GM23338 (cell line): ENCODE measurements around the gene PBLD. TPM values are rescaled to one million over a fixed set of nuclear protein-coding genes. Genes with fewer than 3 reads are reported as not detected.

Source experiments
- ATAC-seq: fragments of 200-7000 bp; cut with Tn5 transposase; 3 replicates; pipeline ENCODE4 v1.9.1; 2020
- DNase-seq: peaks from one replicate; pipeline ENCODE4 v3.0.0-alpha.2; 2015; ENCODE audit warnings: low spot score
- H2AFZ ChIP-seq: fragments of 200-600 bp; sonication (generic); 2 replicates; pipeline ENCODE4 v1.8.0; 2016; ENCODE audit warnings: antibody characterized with exemption, mild to moderate bottlenecking, moderate library complexity
- H3F3A ChIP-seq: fragments of 200-600 bp; sonication (generic); replicated peaks from 2 replicates; pipeline ENCODE4 v1.8.0; 2017; ENCODE audit warnings: antibody characterized with exemption, mixed run types, low read depth
- H3K27ac ChIP-seq: fragments of 200-600 bp; sonication (generic); 2 replicates; pipeline ENCODE4 v1.6.1; 2016; ENCODE audit warnings: low read depth
- H3K27me3 ChIP-seq: fragments of 200-600 bp; sonication (generic); 2 replicates; pipeline ENCODE4 v1.8.0; 2016; ENCODE audit warnings: mild to moderate bottlenecking, mixed run types, moderate library complexity; ENCODE audit not compliant: insufficient read depth
- H3K36me3 ChIP-seq: fragments of 200-600 bp; sonication (generic); 2 replicates; pipeline ENCODE4 v1.8.0; 2016; ENCODE audit warnings: mild to moderate bottlenecking; ENCODE audit not compliant: insufficient read depth
- H3K4me1 ChIP-seq: fragments of 200-600 bp; sonication (generic); 2 replicates; pipeline ENCODE4 v1.8.0; 2016; ENCODE audit warnings: mild to moderate bottlenecking, moderate library complexity; ENCODE audit not compliant: insufficient read depth
- H3K4me2 ChIP-seq: fragments of 200-600 bp; sonication (generic); 2 replicates; pipeline ENCODE4 v1.7.1; 2017; ENCODE audit warnings: mixed run types
- H3K4me3 ChIP-seq: fragments of 200-600 bp; sonication (generic); 2 replicates; pipeline ENCODE4 v1.6.1; 2016; ENCODE audit warnings: mixed run types
- H3K79me2 ChIP-seq: fragments of 200-600 bp; sonication (generic); replicated peaks from 2 replicates; pipeline ENCODE4 v1.8.0; 2017; ENCODE audit warnings: mild to moderate bottlenecking; ENCODE audit not compliant: insufficient read depth
- H3K9me2 ChIP-seq: fragments of 200-600 bp; sonication (generic); 2 replicates; pipeline ENCODE4 v1.8.0; 2017; ENCODE audit not compliant: insufficient read depth
- H4K20me1 ChIP-seq: fragments of 200-600 bp; sonication (generic); replicated peaks from 2 replicates; pipeline ENCODE4 v1.8.0; 2017; ENCODE audit warnings: mild to moderate bottlenecking; ENCODE audit not compliant: insufficient read depth
- H3K27ac Mint-ChIP-seq: 2 replicates; pipeline ENCODE4 v1.8.0; 2020; ENCODE audit warnings: inconsistent platforms, mild to moderate bottlenecking, moderate library complexity, mixed read lengths
- H3K27me3 Mint-ChIP-seq: 3 replicates; pipeline ENCODE4 v1.8.0; 2022; ENCODE audit warnings: low read depth, mild to moderate bottlenecking, moderate library complexity, mixed read lengths, inconsistent platforms; ENCODE audit not compliant: insufficient read depth, poor library complexity
- H3K36me3 Mint-ChIP-seq: 3 replicates; pipeline ENCODE4 v1.8.0; 2021; ENCODE audit warnings: low read depth, mild to moderate bottlenecking, inconsistent platforms, moderate library complexity, mixed read lengths
- H3K4me1 Mint-ChIP-seq: 3 replicates; pipeline ENCODE4 v1.8.0; 2020; ENCODE audit warnings: mild to moderate bottlenecking, inconsistent platforms, mixed read lengths
- H3K4me3 Mint-ChIP-seq: 3 replicates; pipeline ENCODE4 v1.8.0; 2021; ENCODE audit warnings: moderate library complexity, mild to moderate bottlenecking, inconsistent platforms, mixed read lengths
- H3K9me3 Mint-ChIP-seq: 3 replicates; pipeline ENCODE4 v1.8.0; 2020; ENCODE audit warnings: moderate library complexity, mild to moderate bottlenecking, inconsistent platforms, mixed read lengths
- EZH2 ChIP-seq: fragments of 200-600 bp; sonication (generic); IDR thresholded peaks from one replicate; pipeline ENCODE4 v1.8.0; 2017; ENCODE audit warnings: antibody characterized with exemption, mild to moderate bottlenecking, low read depth; ENCODE audit not compliant: unreplicated experiment
- EZH2phosphoT487 ChIP-seq: fragments of 200-600 bp; sonication (generic); IDR thresholded peaks from one replicate; pipeline ENCODE4 v1.8.1; 2018; ENCODE audit warnings: antibody characterized with exemption; ENCODE audit not compliant: unreplicated experiment
- JUNB ChIP-seq: IDR thresholded peaks from one replicate; pipeline ENCODE4 v1.6.1; 2016; ENCODE audit warnings: antibody characterized with exemption; ENCODE audit not compliant: unreplicated experiment
- NANOG ChIP-seq: IDR thresholded peaks from 2 replicates; pipeline ENCODE4 v1.6.1; 2016; ENCODE audit warnings: antibody characterized with exemption, borderline replicate concordance
- STAT1 ChIP-seq: IDR thresholded peaks from one replicate; pipeline ENCODE4 v1.6.1; 2016; ENCODE audit warnings: antibody characterized with exemption; ENCODE audit not compliant: unreplicated experiment
- ZNF114 ChIP-seq: fragments of 250-450 bp; sonication (Bioruptor Pico); IDR thresholded peaks from 2 replicates; pipeline ENCODE4 v1.5.0; 2020; ENCODE audit warnings: mild to moderate bottlenecking, moderate library complexity
- ZNF331 ChIP-seq: fragments of 250-450 bp; sonication (Bioruptor Pico); IDR thresholded peaks from 2 replicates; pipeline ENCODE4 v1.5.0; 2020; ENCODE audit warnings: low read depth, mild to moderate bottlenecking, moderate library complexity
- polyA plus RNA-seq: library from polyadenylated mRNA; unstranded; fragments of >200 nt; fragmentation: Nextera tagmentation; extraction: Ambion mirVana; gene quantifications from 2 replicates; pipeline ENCODE4 v1.2.1, GENCODE V29; 2016
- total RNA-seq: library from RNA; depleted of rRNA; stranded (reverse); fragments of >200 nt; shearing (Covaris generic); gene quantifications from 2 replicates; pipeline ENCODE4 v1.2.3, GENCODE V29; 2014
- TF ChIP-seq, protein P1 (sequence below), 2 experiments: fragments of 200-600 bp in 1 of 2; sonication (generic) in 1 of 2; conservative IDR thresholded peaks; 2 replicates each; pipeline versions ENCODE4 v1.5.1 to v1.6.1; 2016 to 2017; ENCODE audit warnings: antibody characterized with exemption in 2 of 2, low read depth in 2 of 2, mild to moderate bottlenecking in 2 of 2, moderate library complexity in 1 of 2
- TF ChIP-seq, protein P2 (sequence below): IDR thresholded peaks from one replicate; pipeline ENCODE4 v1.6.1; 2018; ENCODE audit warnings: antibody characterized with exemption; ENCODE audit not compliant: unreplicated experiment

The PBLD gene
- total and polyA plus RNA-seq, 2 experiments from 2014 or later = 0.90 to 1.5 TPM

- TF ChIP-seq, protein P1, sequence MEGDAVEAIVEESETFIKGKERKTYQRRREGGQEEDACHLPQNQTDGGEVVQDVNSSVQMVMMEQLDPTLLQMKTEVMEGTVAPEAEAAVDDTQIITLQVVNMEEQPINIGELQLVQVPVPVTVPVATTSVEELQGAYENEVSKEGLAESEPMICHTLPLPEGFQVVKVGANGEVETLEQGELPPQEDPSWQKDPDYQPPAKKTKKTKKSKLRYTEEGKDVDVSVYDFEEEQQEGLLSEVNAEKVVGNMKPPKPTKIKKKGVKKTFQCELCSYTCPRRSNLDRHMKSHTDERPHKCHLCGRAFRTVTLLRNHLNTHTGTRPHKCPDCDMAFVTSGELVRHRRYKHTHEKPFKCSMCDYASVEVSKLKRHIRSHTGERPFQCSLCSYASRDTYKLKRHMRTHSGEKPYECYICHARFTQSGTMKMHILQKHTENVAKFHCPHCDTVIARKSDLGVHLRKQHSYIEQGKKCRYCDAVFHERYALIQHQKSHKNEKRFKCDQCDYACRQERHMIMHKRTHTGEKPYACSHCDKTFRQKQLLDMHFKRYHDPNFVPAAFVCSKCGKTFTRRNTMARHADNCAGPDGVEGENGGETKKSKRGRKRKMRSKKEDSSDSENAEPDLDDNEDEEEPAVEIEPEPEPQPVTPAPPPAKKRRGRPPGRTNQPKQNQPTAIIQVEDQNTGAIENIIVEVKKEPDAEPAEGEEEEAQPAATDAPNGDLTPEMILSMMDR (conservative IDR thresholded peaks at IDR 0.05; ENCODE audit: low read depth in 2 of 2) = no peak
- TF ChIP-seq EZH2phosphoT487 = no peak
- no peak for TF ChIP-seq ZNF331
- no peak for TF ChIP-seq EZH2
- TF ChIP-seq, protein P2, sequence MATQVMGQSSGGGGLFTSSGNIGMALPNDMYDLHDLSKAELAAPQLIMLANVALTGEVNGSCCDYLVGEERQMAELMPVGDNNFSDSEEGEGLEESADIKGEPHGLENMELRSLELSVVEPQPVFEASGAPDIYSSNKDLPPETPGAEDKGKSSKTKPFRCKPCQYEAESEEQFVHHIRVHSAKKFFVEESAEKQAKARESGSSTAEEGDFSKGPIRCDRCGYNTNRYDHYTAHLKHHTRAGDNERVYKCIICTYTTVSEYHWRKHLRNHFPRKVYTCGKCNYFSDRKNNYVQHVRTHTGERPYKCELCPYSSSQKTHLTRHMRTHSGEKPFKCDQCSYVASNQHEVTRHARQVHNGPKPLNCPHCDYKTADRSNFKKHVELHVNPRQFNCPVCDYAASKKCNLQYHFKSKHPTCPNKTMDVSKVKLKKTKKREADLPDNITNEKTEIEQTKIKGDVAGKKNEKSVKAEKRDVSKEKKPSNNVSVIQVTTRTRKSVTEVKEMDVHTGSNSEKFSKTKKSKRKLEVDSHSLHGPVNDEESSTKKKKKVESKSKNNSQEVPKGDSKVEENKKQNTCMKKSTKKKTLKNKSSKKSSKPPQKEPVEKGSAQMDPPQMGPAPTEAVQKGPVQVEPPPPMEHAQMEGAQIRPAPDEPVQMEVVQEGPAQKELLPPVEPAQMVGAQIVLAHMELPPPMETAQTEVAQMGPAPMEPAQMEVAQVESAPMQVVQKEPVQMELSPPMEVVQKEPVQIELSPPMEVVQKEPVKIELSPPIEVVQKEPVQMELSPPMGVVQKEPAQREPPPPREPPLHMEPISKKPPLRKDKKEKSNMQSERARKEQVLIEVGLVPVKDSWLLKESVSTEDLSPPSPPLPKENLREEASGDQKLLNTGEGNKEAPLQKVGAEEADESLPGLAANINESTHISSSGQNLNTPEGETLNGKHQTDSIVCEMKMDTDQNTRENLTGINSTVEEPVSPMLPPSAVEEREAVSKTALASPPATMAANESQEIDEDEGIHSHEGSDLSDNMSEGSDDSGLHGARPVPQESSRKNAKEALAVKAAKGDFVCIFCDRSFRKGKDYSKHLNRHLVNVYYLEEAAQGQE = no peak
- TF ChIP-seq ZNF114 (CRISPR knock-in tag) = no peak
Measured at GRCh38 chr10:68275600-68276126, 57.1 kb downstream of the PBLD start (continued).

GRCh38 chr10:68272833-68273232, 59.9 kb downstream of the PBLD start:
- Histone ChIP-seq H3K79me2 (no peaks in the 10 kb centered on the region), H3K4me2 (no peak overlapping the region), H2AFZ (no peak overlapping the region), H3K27me3 (no peaks in the 10 kb centered on the region), H3K9me2 (no peaks in the 10 kb centered on the region), H3F3A (no peaks in the 10 kb centered on the region), H3K4me3 (no peak overlapping the region), H3K36me3 (no peaks in the 10 kb centered on the region), H3K27ac (no peak overlapping the region), H3K4me1 (no peaks in the 10 kb centered on the region), H4K20me1 (no peaks in the 10 kb centered on the region)
- peaks cover 12% of the 10 kb centered on the region; the same call in 2 of the 3 replicates for H3K36me3 Mint-ChIP-seq
- H3K27ac Mint-ChIP-seq = no peak overlapping the region
- no peak for TF ChIP-seq ZNF114 (CRISPR knock-in tag)
- TF ChIP-seq NANOG = no peak
- TF ChIP-seq JUNB = no peak
- TF ChIP-seq STAT1 = no peak
- ATAC-seq (no peak), DNase-seq (no peak)
- H3K4me1 Mint-ChIP-seq = peaks cover 8% of the 10 kb centered on the region
- H3K4me3 Mint-ChIP-seq = no peak overlapping the region
- H3K27me3 Mint-ChIP-seq = no peaks in the 10 kb centered on the region
- peaks cover 15% of the 10 kb centered on the region for H3K9me3 Mint-ChIP-seq
